Progenitor cell of endocrine pancreas (in vitro differentiated cells): Measurements from ENCODE around the gene MTREX. TPM values are rescaled to one million over a fixed set of nuclear protein-coding genes. Genes with fewer than 3 reads are reported as not detected.

Source experiments
- DNase-seq: peaks from one replicate; pipeline ENCODE4 v3.0.0; 2021; ENCODE audit warnings: low spot score; ENCODE audit not compliant: unreplicated experiment
- H3K27ac Mint-ChIP-seq: 2 replicates; pipeline ENCODE4 v1.8.0; 2021; ENCODE audit warnings: mild to moderate bottlenecking, moderate library complexity, mixed read lengths
- H3K27me3 Mint-ChIP-seq: 2 replicates; pipeline ENCODE4 v1.8.0; 2021; ENCODE audit warnings: mixed read lengths
- H3K36me3 Mint-ChIP-seq: 2 replicates; pipeline ENCODE4 v1.8.0; 2022; ENCODE audit warnings: mixed read lengths; ENCODE audit not compliant: insufficient read depth
- H3K4me1 Mint-ChIP-seq: 2 replicates; pipeline ENCODE4 v1.8.0; 2021; ENCODE audit warnings: low read depth, mixed read lengths
- H3K4me3 Mint-ChIP-seq: 2 replicates; pipeline ENCODE4 v1.8.0; 2021; ENCODE audit warnings: low read depth, mild to moderate bottlenecking, moderate library complexity, mixed read lengths
- H3K9me3 Mint-ChIP-seq: 2 replicates; pipeline ENCODE4 v1.8.0; 2021; ENCODE audit warnings: low read depth, mixed read lengths
- CTCF ChIP-seq: fragments of 200-600 bp; sonication (generic); IDR thresholded peaks from one replicate; pipeline ENCODE4 v1.5.0; 2021; ENCODE audit warnings: antibody characterized with exemption, mild to moderate bottlenecking; ENCODE audit not compliant: unreplicated experiment
- total RNA-seq: library from RNA; stranded (reverse); gene quantifications from 2 replicates; pipeline ENCODE4 v1.2.1, GENCODE V29; 2021

Gene MTREX
- total RNA-seq, 1 donor from 2014 or later = 75.5 TPM

GRCh38 chr5:55427157-55427556 lies 119.4 kb downstream of the MTREX start:
- peaks cover 55% of the 10 kb centered on the region for H3K36me3 Mint-ChIP-seq
- no peaks in the 10 kb centered on the region for H3K4me1 Mint-ChIP-seq
- peaks cover 29% of the 10 kb centered on the region for H3K9me3 Mint-ChIP-seq
- no peak overlapping the region for H3K27ac Mint-ChIP-seq
- DNase-seq = no peak
- H3K4me3 Mint-ChIP-seq = no peak overlapping the region
- H3K27me3 Mint-ChIP-seq = no peaks in the 10 kb centered on the region
- TF ChIP-seq CTCF = no peak

GRCh38 chr5:55429221-55429612 lies 121.4 kb downstream of the MTREX start:
- Mint-ChIP-seq H3K4me3 (no peak overlapping the region), H3K36me3 (peaks cover 57% of the 10 kb centered on the region), H3K27me3 (no peaks in the 10 kb centered on the region), H3K9me3 (peaks cover 40% of the 10 kb centered on the region), H3K27ac (no peak overlapping the region), H3K4me1 (no peaks in the 10 kb centered on the region)
- no peak for DNase-seq
- TF ChIP-seq CTCF = no peak

GRCh38 chr5:55429613-55430253 lies 121.9 kb downstream of the MTREX start:
- Mint-ChIP-seq H3K36me3 (peaks cover 59% of the 10 kb centered on the region), H3K27me3 (no peaks in the 10 kb centered on the region), H3K4me3 (no peak overlapping the region), H3K4me1 (no peaks in the 10 kb centered on the region), H3K27ac (peak overlapping the region; percentile 41), H3K9me3 (peaks cover 45% of the 10 kb centered on the region)
- no peak for DNase-seq
- TF ChIP-seq CTCF = no peak

DNA sequence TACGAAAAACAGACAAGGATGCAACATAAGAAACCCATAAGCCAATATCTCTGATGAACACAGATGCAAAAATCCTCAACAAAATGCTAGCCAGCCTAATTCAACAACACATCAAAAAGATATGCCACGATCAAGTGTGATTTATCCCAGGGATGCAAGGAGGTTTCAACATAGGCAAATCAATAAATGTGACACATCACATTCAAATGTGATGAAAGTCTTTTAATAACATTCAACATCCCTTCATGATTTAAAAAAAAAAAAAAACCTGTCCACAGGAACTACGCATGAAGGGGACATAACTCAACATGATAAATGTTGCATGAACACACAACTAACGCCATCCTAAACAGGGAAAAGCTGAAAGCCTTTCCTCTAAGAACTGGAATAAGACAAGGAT lies 124.8 kb downstream of the MTREX start:
- Mint-ChIP-seq H3K9me3 (peaks cover 63% of the 10 kb centered on the region), H3K4me1 (no peaks in the 10 kb centered on the region), H3K27me3 (no peaks in the 10 kb centered on the region), H3K4me3 (no peak overlapping the region), H3K27ac (peak overlapping the region; percentile 64), H3K36me3 (peaks cover 76% of the 10 kb centered on the region)
- TF ChIP-seq CTCF = no peak
- DNase-seq = no peak

DNA sequence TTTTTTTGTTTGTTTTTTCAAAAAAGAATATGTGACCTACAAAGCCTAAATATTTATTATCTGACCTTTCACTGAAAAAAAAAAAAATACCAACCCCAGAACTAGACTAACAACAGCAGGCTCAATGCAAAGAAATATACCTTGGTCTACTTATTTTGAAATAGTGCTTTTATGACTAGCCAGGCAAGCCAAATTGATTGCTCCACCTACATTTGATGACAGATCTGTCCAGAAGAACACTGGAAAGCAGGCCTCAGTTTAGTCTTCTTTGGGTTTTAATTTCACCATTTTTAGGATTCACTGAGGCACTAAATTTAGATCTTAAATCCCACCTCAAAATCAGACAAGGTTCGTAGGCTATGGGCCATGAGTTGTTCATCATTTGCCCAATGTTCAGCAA lies 129.7 kb downstream of the MTREX start:
- no peaks in the 10 kb centered on the region for H3K27me3 Mint-ChIP-seq
- no peak overlapping the region for H3K4me3 Mint-ChIP-seq
- no peak overlapping the region for H3K27ac Mint-ChIP-seq
- peaks cover 12% of the 10 kb centered on the region for H3K4me1 Mint-ChIP-seq
- TF ChIP-seq CTCF = no peak
- peaks cover 43% of the 10 kb centered on the region for H3K36me3 Mint-ChIP-seq
- H3K9me3 Mint-ChIP-seq = peaks cover 31% of the 10 kb centered on the region
- no peak for DNase-seq
